GM12878 (cell line): ENCODE results near the gene CDH1. TPM values are rescaled to one million over a fixed set of nuclear protein-coding genes. Genes with fewer than 3 reads are reported as not detected.

Experiments
- ASH2L ChIP-seq: fragments of 300-600, 200-600 bp; sonication (generic); IDR thresholded peaks from 2 replicates; pipeline ENCODE4 v1.6.1; 2017; ENCODE audit warnings: low read depth, mild to moderate bottlenecking, borderline replicate concordance
- CHD1 ChIP-seq: IDR thresholded peaks from 2 replicates; pipeline ENCODE4 v1.6.1; 2012; ENCODE audit warnings: low read depth, low read length, improper control_type of control experiment
- CREB1 ChIP-seq: IDR thresholded peaks from 2 replicates; pipeline ENCODE4 v1.6.1; 2012; ENCODE audit warnings: low read depth, mild to moderate bottlenecking, inconsistent platforms
- GABPA ChIP-seq: IDR thresholded peaks from 2 replicates; pipeline ENCODE4 v1.6.1; 2014; ENCODE audit warnings: antibody characterized with exemption, low read depth, mild to moderate bottlenecking, inconsistent platforms
- GATAD2B ChIP-seq: fragments of 450-650 bp; conservative IDR thresholded peaks from 2 replicates; pipeline ENCODE4 v1.6.1; 2017; ENCODE audit warnings: low read depth, mild to moderate bottlenecking, moderate library complexity
- HDAC6 ChIP-seq: fragments of 200-600 bp; sonication (generic); IDR thresholded peaks from one replicate; pipeline ENCODE4 v1.8.0; 2017; ENCODE audit warnings: antibody characterized with exemption; ENCODE audit not compliant: unreplicated experiment
- HDGF ChIP-seq: fragments of 450-650 bp; IDR thresholded peaks from 2 replicates; pipeline ENCODE4 v1.6.1; 2016; ENCODE audit warnings: antibody characterized with exemption
- MEF2A ChIP-seq: IDR thresholded peaks from 2 replicates; pipeline ENCODE4 v1.6.1; 2011; ENCODE audit warnings: low read depth, mild to moderate bottlenecking, low read length, moderate library complexity; ENCODE audit not compliant: insufficient read depth
- NRF1 ChIP-seq: conservative IDR thresholded peaks from 2 replicates; pipeline ENCODE4 v1.6.1; 2011; ENCODE audit warnings: mild to moderate bottlenecking, low read depth, low read length, improper control_type of control experiment
- POLR2A ChIP-seq: IDR thresholded peaks from 2 replicates; pipeline ENCODE4 v1.6.1; 2011; ENCODE audit warnings: low read depth, mild to moderate bottlenecking, low read length
- POU2F2 ChIP-seq: IDR thresholded peaks from 3 replicates; pipeline ENCODE4 v1.6.1; 2011; ENCODE audit warnings: low read depth, mild to moderate bottlenecking, low read length, borderline replicate concordance
- RAD21 ChIP-seq: IDR thresholded peaks from 2 replicates; pipeline ENCODE4 v1.6.1; 2011; ENCODE audit warnings: mild to moderate bottlenecking, low read depth, low read length, moderate library complexity; ENCODE audit not compliant: insufficient read depth
- RFX5 ChIP-seq: IDR thresholded peaks from 2 replicates; pipeline ENCODE4 v1.6.1; 2011; ENCODE audit warnings: low read depth, low read length, improper control_type of control experiment
- SIX5 ChIP-seq: IDR thresholded peaks from 2 replicates; pipeline ENCODE4 v1.6.1; 2011; ENCODE audit warnings: mild to moderate bottlenecking, low read depth, low read length, moderate library complexity; ENCODE audit not compliant: severe bottlenecking
- SMC3 ChIP-seq: IDR thresholded peaks from 2 replicates; pipeline ENCODE4 v1.6.1; 2011; ENCODE audit warnings: low read length, improper control_type of control experiment, borderline replicate concordance
- SREBF1 ChIP-seq: IDR thresholded peaks from 2 replicates; pipeline ENCODE4 v1.6.1; 2012; ENCODE audit warnings: mild to moderate bottlenecking, low read length
- SREBF2 ChIP-seq: IDR thresholded peaks from 2 replicates; pipeline ENCODE4 v1.6.1; 2012; ENCODE audit warnings: mild to moderate bottlenecking, low read length
- WRNIP1 ChIP-seq: IDR thresholded peaks from 2 replicates; pipeline ENCODE4 v1.6.1; 2011; ENCODE audit warnings: low read depth, low read length, improper control_type of control experiment, borderline replicate concordance
- ZNF207 ChIP-seq: fragments of 450-650 bp; IDR thresholded peaks from 2 replicates; pipeline ENCODE4 v1.6.1; 2014; ENCODE audit warnings: antibody characterized with exemption, mild to moderate bottlenecking, borderline replicate concordance
- ZSCAN29 ChIP-seq: fragments of 450-650 bp; IDR thresholded peaks from 2 replicates; pipeline ENCODE4 v1.6.1; 2017; ENCODE audit warnings: mild to moderate bottlenecking, moderate library complexity
- polyA plus RNA-seq, 11 experiments: library from polyadenylated mRNA; depleted of rRNA in 4 of 11; unstranded in 6 of 11; stranded (reverse) in 5 of 11; fragments of >200 nt; fragmentation: Nextera tagmentation in 4 of 11; fragmentation: Illumina TruSeq in 1 of 11; extraction: Ambion mirVana in 4 of 11; extraction: Trizol in 1 of 11; gene quantifications; 1 replicate in 1 of 11; 2 replicates in 10 of 11; pipeline versions ENCODE4 v1.2.1 to v1.2.3, GENCODE V29; 2011 to 2016; ENCODE audit warnings: inconsistent platforms in 2 of 11, missing spikeins in 2 of 11, low read depth in 1 of 11
- total RNA-seq, 4 experiments: library from RNA; depleted of rRNA in 3 of 4; stranded (reverse); fragments of >200 nt in 3 of 4; fragmentation: Illumina TruSeq in 1 of 4; extraction: Trizol in 1 of 4; gene quantifications; 2 replicates each; pipeline versions ENCODE4 v1.2.1 to v1.2.3, GENCODE V29; 2013 to 2021
- TF ChIP-seq, protein P1 (sequence below): IDR thresholded peaks from 2 replicates; pipeline ENCODE4 v1.6.1; 2011; ENCODE audit warnings: borderline replicate concordance, low read depth, mild to moderate bottlenecking, moderate library complexity, mixed read lengths, low read length; ENCODE audit not compliant: insufficient read depth; ENCODE audit errors: extremely low read length
- TF ChIP-seq, protein P2 (sequence below): fragments of 450-650 bp; conservative IDR thresholded peaks from 2 replicates; pipeline ENCODE4 v1.6.1; 2017; ENCODE audit warnings: mild to moderate bottlenecking, moderate library complexity
- TF ChIP-seq, protein P3 (sequence below): fragments of 450-650 bp; IDR thresholded peaks from 2 replicates; pipeline ENCODE4 v1.6.1; 2018; ENCODE audit warnings: mild to moderate bottlenecking, low read depth, moderate library complexity; ENCODE audit not compliant: partially characterized antibody
- TF ChIP-seq, protein P4 (sequence below): fragments of 150-350 bp; IDR thresholded peaks from 2 replicates; pipeline ENCODE4 v1.6.1; 2014; ENCODE audit warnings: mild to moderate bottlenecking, low read depth, low read length

The CDH1 gene
- total and polyA plus RNA-seq, 10 of the 15 experiments (the other 5 are each of a cell fraction or from before 2014, with no cell fraction given): 2.2 to 30.6 (median 17.7) TPM

DNA sequence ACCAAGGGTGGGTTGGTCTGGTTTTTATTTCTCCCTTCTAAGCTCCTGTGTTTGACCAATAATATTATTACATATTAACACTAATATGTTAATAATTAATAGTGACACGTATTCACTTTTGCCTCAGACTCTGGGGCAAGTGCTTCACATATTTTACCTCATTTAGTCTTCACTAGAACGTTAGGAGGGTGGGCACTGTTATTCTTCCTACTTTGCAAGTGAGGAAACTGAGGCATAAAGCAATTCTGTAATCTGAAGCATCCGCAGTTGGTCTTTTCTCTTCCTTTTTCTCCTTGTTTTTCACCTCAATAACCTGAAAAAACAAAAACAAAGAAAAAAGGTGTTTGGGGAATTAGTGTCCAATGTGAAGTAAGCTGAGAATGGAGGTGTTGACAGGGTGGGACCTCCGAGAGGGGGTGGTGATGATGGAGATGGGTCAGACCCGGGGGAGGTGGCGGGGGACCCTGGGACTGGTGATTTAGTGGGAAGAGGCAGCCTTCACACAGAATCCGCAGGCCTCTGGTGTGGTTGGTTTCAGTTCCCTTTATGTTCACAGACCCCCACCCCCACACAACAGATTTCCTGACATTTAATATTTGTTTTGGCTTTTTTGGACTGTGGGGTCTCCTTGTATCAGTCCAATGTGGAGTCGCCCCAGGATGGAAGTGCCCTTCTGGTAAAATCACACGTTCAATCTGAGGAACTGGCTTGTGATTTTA is 3.7 kb downstream of the CDH1 start (continued):
- TF ChIP-seq ZNF207 (no peak), GATAD2B (peak; percentile 62), POU2F2 (0 out of 3 replicates have a peak, but pooled peaks have one; percentile 34), HDGF (no peak), POLR2A (no peak), SIX5 (no peak), ZSCAN29 (no peak), SREBF1 (no peak), CHD1 (no peak), SMC3 (no peak), SREBF2 (no peak), RFX5 (no peak), RAD21 (no peak), GABPA (no peak), WRNIP1 (no peak), ASH2L (no peak), CREB1 (no peak), NRF1 (no peak), MEF2A (0 out of 2 replicates have a peak, but pooled peaks have one; percentile 42), HDAC6 (no peak)
- TF ChIP-seq, protein P1, sequence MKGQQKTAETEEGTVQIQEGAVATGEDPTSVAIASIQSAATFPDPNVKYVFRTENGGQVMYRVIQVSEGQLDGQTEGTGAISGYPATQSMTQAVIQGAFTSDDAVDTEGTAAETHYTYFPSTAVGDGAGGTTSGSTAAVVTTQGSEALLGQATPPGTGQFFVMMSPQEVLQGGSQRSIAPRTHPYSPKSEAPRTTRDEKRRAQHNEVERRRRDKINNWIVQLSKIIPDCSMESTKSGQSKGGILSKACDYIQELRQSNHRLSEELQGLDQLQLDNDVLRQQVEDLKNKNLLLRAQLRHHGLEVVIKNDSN: no peak
- TF ChIP-seq, protein P2, sequence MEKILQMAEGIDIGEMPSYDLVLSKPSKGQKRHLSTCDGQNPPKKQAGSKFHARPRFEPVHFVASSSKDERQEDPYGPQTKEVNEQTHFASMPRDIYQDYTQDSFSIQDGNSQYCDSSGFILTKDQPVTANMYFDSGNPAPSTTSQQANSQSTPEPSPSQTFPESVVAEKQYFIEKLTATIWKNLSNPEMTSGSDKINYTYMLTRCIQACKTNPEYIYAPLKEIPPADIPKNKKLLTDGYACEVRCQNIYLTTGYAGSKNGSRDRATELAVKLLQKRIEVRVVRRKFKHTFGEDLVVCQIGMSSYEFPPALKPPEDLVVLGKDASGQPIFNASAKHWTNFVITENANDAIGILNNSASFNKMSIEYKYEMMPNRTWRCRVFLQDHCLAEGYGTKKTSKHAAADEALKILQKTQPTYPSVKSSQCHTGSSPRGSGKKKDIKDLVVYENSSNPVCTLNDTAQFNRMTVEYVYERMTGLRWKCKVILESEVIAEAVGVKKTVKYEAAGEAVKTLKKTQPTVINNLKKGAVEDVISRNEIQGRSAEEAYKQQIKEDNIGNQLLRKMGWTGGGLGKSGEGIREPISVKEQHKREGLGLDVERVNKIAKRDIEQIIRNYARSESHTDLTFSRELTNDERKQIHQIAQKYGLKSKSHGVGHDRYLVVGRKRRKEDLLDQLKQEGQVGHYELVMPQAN: peak; percentile 21; the same call in 1 of the 2 replicates
- TF ChIP-seq, protein P3, sequence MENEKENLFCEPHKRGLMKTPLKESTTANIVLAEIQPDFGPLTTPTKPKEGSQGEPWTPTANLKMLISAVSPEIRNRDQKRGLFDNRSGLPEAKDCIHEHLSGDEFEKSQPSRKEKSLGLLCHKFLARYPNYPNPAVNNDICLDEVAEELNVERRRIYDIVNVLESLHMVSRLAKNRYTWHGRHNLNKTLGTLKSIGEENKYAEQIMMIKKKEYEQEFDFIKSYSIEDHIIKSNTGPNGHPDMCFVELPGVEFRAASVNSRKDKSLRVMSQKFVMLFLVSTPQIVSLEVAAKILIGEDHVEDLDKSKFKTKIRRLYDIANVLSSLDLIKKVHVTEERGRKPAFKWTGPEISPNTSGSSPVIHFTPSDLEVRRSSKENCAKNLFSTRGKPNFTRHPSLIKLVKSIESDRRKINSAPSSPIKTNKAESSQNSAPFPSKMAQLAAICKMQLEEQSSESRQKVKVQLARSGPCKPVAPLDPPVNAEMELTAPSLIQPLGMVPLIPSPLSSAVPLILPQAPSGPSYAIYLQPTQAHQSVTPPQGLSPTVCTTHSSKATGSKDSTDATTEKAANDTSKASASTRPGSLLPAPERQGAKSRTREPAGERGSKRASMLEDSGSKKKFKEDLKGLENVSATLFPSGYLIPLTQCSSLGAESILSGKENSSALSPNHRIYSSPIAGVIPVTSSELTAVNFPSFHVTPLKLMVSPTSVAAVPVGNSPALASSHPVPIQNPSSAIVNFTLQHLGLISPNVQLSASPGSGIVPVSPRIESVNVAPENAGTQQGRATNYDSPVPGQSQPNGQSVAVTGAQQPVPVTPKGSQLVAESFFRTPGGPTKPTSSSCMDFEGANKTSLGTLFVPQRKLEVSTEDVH: no peak
- TF ChIP-seq, protein P4, sequence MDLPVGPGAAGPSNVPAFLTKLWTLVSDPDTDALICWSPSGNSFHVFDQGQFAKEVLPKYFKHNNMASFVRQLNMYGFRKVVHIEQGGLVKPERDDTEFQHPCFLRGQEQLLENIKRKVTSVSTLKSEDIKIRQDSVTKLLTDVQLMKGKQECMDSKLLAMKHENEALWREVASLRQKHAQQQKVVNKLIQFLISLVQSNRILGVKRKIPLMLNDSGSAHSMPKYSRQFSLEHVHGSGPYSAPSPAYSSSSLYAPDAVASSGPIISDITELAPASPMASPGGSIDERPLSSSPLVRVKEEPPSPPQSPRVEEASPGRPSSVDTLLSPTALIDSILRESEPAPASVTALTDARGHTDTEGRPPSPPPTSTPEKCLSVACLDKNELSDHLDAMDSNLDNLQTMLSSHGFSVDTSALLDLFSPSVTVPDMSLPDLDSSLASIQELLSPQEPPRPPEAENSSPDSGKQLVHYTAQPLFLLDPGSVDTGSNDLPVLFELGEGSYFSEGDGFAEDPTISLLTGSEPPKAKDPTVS: no peak
